Occipital lobe (tissue), 2 donors: ENCODE measurements around the gene CLN3. TPM values are rescaled to one million over a fixed set of nuclear protein-coding genes. Genes with fewer than 3 reads are reported as not detected.
"Not testable (repeated sequence)": the region's sequence is repeated elsewhere in the genome, so short reads cannot be mapped to it uniquely, and the experiment has no call there.

ENCODE experiments used
- DNase-seq: peaks from one replicate; lab custom pipeline; 2025; lab: John Stamatoyannopoulos, UW
- total RNA-seq: library from RNA; depleted of rRNA; stranded (reverse); fragments of >200 nt; gene quantifications from one replicate; pipeline ENCODE4 v1.2.3, GENCODE V29; 2014

The CLN3 gene
- 19.3 TPM for total RNA-seq

DNA sequence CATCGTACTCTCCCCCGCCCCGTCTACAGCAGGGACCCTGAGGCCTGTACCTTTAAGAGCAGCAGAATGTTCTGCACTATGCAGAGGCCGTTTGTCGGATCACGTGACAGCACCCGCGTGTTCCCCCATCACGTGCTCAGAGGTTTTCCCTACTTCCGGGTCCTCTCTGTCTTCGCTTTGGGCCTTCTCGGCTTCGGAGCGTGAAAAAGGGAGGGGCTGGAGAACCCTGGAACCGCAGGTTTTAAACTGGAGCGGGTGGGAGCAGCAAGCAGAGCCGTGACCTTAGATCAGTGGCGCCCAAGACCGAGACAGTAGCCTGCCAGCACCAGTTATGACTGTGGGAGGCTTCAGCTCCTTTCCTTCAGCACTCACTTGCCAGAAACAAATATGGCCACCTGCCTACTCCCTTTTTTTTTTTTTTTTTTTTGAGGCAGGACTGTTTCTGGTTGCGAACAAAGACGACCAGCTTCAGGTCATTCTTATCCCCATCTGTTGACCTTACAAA lies at the start of gene CLN3:
Gene CLN3 (minus strand): TSS at position 105 of the 505 bp plus-strand sequence. CDS start 315 bp downstream, outside the sequence.
- DNase-seq: peak; percentile 87

DNA sequence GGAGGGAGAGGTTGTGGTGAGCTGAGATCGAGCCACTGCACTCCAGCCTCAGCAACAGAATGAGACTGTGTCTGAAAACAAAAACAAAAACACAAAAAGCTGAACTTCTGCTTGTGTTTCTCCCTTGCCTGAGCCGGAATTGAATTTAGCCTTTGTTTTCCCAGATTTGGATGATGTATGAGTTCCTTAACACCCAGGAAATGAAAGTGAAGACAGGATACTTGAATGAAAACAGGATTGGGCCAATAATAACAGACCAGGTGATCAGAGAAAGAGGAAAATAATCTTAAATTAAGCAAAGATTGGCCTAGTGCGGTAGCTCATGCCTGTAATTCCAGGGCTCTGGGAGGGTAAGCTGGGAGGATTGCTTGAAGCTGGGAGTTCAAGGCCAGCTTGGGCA lies 48.5 kb upstream of the CLN3 start:
- no peak for DNase-seq

DNA sequence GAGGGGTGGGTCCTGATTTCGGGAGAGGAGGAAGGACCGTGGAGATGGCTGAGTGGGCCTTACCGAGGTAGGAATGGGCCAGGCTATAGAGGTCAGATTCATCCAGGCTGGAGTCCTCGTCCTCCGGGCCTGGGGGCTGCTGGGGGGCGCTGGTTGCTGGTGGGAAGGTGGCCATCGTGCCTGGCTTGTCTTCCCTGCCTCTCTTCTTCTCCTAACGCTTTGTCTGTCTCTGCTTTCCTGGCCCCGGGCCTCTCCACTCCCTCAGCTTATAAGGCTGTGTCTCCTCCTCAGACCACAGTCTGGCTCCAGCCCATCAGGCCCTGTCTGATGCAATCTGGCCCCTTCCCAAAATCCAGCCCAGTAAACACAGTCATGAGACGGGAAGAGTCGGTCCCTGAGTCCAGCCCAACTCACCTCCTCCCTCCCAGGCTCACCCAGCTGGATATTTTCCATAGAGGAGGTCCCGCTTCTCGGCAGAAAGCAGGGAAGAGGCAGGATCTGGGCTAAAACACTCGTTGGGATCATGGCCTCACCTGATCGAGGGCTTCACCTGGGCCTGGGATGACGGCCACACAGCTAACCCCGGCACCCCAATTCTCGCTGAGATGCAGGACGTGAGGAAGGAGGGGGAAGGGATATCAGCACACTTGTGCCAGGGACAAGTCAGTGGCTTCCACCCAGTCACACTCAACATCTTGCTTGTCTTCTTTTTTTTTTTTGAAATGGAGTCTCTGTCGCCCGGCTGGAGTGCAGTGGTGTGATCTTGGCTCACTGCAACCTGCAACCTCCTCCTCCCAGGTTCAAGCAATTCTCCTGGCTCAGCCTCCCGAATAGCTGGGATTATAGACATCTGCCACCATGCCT lies 47.1 kb upstream of the CLN3 start, which contains the start of gene NUPR1:
Gene NUPR1 (minus strand): TSS at position 242 of the 864 bp plus-strand sequence. CDS start 67 bp downstream, at position 175.
- DNase-seq: peak; percentile 28

DNA sequence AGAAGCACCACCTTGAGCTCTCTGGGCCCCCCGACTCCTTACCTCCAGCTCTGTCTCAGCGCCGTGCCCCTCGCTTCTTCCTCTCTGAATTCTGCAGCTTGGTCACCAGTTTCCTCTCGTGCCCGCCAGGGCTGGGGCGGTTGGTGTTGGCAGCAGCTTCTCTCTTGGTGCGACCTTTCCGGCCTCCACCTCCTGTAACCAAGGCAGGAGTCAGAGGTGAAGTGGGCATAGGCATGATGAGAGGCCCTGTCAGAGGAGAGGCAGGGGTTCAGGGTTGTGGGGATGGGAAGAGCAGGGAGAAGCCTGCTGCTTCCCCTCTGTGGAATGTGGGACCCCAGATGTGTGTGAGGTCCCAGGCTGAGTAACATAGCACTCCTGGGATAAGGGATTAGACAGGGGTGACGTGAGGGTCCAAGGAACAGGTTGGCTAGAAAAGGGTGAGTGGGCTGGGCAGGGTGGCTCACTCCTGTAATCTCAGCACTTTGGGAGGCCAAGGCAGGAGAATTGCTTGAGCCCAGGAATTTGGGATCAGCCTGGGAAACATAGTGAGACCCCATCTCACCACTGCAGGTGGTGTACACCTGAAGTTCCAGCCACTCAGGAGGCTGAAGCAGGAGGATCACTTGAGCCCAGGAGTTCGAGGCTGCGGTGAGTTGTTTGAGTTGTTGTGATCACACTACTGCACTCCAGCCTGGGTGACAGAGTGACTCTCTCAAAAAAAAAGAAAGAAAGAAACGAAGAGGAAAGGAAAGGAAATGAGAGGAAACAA lies 46.3 kb upstream of the CLN3 start:
- DNase-seq: no peak

DNA sequence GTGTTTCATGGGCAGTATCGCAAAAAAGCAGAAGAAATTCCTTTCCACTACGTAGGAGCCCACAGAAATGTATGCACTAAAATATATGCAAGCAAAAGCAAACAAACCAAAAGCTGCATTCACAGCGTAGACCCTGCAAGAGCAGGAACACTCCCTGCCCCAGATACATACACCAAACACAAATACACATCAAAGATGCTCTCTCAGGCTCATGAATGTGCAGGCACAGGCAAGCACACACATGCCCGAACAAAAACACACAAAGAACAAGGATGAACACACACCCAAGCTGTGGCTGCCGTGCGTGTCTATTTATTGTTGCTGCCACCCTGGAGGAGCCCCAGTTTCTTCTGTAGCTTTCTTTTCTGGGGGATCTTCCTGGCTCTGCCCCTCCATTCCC lies 45.2 kb upstream of the CLN3 start:
- no peak for DNase-seq

DNA sequence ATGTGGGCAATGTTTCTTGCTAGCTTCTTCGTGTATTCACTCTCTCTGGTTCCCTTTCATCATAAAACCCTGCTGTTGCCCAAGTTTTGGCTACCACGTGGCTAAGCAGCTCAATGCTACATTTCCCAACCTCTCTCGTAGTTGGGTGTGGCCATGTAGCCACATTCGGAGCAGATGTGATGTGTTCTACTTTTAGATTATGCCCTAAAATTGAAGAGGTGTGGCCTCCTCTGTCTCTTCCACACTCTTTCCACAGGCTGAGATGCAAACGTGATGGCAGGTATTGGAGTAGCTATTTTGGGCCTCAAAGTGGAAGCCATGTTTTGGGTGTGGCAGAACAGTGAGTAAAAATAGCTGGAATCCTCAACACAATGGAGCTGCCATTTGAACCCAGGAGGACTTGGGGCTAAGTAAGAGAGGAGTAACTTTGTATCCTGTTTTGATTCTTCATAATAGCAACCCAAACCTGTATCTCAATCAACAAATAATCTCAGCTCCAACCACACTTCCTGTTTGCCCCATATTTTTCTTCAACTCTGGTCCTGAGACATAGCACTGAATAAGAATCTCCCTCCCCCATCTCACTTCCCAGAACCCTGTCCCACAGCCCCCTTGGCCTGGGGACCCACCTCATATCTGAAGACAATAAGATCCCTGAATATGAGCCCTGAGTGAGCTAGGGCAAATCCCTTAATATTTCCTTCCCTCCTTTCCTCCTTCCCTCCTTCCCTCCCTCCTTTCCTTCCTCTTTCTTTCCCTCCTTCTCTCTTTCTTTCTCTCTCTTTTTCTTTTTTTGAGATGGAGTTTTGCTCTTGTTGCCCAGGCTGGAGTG lies 42.9 kb upstream of the CLN3 start:
- DNase-seq: no peak

DNA sequence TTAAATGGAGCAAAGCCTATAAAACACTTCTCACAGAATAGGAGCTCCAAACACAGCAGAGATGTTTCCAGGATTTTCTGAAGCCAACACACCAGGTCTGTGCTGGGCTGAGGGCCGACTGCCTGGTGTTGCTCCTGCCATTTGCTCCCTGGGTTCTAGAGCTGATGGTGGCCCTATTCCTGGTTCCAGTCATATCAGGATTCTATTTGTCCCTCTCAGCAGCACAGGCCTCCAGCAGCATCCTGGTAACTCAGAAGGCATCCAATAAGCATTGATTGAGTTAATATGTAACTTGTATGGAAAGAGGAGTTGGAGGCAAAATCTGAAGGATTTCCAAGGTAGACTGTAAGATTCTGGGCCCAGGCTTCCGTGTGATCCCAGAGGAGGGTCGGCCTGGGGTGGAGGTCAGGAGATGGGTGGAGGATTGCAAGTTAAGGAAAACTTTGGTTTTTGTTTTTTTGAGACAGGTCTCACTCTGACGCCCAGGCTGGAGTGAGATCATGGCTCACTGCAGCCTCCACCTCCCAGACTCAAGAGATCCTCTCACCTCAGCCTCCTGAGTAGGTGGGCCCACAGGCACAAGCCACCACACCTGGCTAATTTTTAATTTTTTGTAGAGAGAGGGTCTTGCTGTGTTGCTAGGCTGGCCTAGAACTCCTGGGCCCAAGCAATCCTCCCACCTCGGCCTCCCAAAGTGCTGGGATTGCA lies 41.2 kb upstream of the CLN3 start:
- no peak for DNase-seq

DNA sequence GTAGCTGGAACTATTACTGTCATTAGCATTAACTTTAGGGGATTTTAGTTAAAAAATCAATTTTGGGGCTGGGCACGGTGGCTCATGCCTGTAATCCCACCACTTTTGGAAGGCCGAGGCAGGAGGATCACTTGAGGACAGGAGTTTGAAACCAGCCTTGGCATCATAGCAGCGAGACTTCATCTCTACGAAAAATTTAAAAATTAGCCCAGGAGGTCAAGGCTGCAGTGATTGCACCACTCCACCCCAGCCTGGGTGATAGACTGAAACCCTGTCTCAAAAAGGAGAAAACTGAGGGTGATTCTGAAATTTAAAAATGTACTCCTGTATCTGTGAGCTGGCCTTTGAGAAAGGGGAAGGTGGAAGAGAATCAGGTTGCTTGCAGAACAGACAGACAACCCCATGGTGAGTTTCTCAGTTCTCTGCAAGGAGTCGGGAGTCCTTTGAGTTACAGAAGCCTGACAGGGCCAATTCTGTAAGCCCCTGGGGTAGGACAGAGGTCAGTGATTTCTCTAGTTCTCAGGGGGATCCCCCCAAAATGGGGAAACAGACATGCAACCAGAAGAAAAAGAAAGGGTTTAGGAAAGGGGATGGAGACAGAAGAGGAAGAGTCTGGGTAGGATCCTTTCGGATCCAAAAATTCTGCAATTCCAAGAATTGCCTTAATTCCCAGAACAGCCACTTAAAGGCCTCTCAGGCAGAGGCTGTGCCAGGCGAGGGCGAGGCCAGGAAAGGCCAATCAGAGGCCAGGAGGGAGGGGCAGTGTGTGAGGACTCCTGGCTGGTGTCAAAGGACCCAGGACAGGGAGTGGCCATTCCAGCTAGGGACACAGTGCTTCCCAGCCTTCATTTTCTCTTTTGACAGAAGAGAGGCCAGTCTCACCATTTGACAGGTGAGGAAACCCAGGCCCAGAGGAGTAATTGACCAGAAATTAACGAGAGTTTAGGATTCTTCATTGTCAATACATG lies 40.2 kb upstream of the CLN3 start:
- DNase-seq: no peak

DNA sequence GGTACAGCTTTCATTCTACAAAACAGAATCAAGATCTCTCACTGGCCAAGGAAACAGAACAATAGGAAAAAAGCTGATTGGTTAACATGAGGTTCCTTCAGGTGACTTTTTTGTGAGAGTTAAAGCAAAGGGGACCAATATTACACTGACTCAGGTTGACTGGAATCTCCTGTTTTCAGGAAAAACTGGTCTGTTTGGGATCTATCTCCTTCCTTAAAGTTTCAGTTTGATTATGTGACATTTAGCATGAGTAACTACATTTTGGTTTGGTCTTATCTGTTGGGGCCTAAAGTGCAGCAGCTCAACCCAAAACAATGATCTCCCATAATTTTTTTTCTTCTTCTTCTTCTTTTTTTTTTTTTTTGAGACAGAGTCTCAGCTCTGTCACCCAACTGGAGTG lies 37.2 kb upstream of the CLN3 start:
- no peak for DNase-seq

DNA sequence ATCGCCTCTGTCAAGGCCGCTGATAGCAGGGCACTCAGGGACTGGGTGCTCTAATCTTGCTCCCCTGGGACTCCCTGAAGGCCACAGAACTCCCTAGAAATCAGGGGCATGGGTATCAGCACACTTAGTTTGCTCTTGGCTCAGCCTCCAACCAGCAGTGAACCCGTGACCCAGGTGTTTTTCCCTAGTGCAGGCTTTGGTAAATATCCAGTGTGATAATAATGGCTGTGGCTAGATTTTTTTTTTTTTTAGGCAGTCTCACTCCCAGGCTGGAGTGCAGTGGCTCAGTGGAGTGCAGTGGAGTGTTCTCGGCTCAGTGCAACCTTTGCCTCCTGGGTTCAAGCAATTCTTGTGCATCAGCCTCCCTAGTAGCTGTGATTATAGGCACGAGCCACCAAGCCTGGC lies 36.6 kb upstream of the CLN3 start:
- no peak for DNase-seq

DNA sequence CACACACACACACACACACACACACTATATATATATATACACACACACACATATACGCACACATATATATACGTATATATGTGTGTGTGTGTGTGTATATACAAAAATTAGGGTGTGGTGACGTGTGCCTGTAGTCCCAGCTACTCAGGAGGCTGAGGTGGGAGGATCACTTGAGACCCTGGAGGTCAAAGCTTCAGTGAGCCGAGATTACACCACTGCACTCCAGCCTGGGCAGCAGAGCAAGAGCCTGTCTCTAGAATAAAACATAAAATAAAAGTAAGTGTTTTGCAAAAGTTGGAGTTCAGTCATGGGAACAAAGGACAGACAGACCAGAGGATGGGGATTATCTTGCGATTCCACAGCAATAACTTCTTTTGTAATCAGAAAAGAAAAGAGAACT lies 36.1 kb upstream of the CLN3 start:
- no peak for DNase-seq

DNA sequence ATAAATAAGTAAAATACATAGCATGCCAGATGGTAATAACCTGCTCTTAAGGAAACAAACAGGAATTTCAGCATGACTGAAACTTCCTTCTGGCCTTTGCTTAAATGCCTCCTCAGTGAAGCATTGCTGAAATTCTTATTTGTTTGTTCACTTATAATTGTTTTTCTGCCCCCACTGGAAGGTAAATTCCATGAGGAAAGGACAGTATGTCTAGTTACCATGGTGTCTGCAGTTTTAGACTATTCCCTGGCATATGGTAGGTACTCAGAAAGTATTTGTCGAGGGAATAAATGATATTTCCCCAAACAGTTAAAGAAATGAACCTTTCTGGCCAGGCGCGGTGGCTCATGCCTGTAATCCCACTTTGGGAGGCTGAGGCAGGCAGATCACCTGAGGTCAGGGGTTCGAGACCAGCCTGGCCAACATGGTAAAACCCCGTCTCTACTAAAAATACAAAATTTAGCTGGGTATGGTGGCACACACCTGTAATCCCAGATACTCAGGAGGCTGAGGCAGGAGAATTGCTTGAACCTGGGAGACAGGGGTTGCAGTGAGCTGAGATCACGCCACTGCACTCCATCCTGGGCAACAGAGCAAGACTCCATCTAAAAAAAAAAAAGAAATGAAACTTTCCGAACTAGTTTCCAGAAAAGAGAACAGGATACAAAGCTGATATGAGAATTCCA lies 35.4 kb upstream of the CLN3 start:
- not testable (repeated sequence) for DNase-seq

DNA sequence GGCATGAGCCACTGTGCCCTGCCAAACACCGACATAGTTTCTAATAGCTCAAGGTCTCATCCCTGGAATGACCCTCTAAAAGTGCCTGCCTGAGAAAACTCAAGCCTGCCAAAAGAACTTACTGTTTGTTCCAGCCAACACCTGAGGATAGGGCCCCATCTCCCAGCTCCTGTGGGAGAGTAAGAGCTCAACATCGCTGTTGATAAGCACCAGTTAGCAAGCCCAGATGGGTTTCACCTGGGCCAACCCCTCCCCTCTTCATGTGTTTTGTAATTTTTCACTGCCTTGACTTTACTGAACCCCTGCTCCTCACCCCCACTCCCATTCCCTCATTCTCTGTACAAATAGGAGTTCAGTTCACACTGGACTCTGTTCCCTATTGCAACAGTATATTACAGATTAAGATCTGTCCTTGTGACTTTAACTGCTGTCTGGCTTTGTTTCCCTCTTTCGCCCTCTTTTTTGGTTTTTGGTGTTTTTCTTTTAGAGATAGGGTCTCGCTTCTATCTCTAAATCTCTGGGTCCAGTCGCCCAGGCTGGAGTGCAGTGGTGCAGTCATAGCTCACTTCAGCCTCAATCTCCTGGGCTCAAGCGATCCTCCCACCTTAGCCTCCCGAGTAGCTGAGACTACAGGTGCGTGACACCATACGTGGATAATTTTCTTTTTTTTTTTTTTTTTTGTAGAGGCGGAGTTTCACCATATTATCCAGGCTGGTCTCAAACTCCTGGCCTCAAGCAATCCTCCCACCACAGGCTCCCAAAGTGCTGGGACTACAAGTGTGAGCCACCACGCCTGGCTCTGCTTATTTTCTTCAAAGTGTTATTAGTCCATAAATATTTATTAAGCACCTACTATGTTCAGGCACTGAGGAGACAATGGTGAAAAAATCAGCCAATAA lies 34.6 kb upstream of the CLN3 start:
- no peak for DNase-seq

DNA sequence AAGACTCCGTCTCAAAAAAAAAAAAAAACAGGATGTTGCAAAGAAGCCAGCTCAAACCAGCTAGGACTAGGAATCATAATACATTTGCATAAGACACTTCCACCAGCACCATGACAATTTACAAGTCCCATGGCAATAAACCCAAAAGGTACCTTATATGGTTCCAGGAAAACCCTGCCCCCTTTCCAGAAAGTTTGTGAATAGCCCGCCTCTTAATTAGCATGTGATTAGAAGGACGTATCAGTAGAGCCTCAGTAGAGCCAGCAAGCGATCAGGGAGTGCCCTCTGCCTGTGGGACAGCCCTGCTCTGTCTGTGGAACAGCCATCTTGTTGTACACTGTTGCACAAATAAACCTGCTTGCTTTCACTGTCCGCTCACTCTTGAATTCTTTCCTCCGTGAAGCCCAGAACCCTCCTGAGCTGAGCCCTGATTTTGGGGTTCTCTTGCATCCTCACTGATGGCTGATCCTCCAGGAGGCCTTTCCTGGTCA lies 32.9 kb upstream of the CLN3 start:
- no peak for DNase-seq

DNA sequence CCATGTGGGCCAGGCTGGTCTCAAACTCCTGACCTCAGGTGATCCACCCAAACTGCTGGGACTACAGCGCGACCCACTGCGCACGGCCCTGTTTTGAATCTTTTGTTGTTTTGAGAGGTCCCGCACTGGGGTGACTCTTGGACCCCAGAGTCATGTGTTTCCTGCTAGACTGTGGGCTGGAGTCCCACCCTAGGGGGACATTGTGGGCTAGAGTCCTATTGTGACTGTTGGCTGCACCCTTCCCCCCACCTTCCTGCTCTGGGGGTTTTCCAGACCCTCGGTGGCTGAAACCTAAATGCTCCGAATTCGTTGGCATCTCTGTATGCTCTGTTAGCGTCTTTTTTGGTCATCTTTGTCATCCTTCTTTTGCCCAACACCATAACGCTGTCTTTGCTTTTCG lies 30.9 kb upstream of the CLN3 start:
- DNase-seq: no peak

DNA sequence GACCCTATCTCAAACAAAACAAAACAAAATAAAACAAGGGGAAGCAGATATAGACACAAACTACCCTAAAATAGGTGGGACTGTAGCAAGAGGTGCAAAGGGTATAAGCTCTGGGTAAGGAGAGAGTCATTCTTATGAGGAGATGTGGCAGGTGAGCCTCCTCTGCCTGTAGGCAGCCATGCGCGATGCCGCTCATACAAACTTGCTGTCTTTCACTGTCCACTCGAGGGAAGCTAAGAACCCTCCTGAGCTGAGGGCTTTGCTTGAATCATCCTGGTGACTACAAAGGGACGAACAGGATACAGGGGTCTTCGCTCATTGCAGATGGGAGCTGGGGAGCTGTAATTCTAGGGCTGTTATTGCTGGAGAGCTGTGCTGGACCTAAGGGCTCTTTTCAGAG lies 29.6 kb upstream of the CLN3 start:
- no peak for DNase-seq

DNA sequence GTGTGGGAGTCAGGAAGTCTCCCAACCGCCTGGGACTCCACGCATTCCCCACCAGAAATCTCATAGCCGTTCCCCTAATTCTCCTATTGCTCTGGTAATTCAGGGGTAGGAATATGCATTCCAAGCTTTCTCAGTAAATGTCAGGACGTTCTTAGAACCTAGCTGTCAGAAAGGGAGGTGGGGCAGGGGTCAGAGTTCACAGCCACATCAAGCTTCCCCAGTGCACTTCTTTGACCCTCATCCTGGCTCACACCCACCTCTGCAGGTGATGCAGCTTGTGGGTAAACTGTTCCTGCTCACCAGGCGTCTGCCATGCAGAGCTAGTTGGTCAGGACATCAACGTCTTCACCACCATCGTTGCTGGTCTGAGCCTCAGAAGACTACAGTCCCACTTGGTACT lies 28.8 kb upstream of the CLN3 start:
- DNase-seq: no peak

DNA sequence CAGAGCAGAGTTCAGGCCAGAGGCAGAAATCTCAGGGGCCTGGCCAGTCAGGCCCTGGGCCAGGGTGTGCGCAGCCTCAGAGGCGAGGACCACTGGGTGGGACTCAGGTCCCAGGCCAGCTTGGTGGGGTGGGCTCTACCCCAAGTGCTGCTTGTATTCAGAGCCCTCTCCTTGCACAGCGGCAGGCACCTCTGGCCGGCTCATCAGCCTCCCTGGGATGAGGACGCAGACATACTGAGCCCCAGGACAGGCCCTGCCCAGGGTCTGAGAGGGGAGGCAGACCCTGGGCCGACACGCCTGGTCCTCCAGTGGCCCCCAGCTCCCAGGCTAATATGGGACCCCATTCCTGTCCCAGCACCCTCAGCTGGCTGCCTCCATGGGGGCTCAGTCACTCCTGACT lies 22.4 kb upstream of the CLN3 start:
- DNase-seq: no peak
